ENCODE measurements around the gene TRIM17. TPM values are rescaled to one million over a fixed set of nuclear protein-coding genes. Genes with fewer than 3 reads are reported as not detected.

Gene TRIM17
- total RNA-seq, 4 donors from 2014 or later = not detected

- Histone ChIP-seq H3K4me1 (peaks cover 29 to 75% (median 60%) of the 10 kb centered on the region in 4 donors), H3K27ac (replicated peaks in 1 of 4) (peak overlapping the region in 3 of 4 donors; percentile 87 to 91 (median 88)), H3K36me3 (peaks cover 0 to 37% (median 18%) of the 10 kb centered on the region in 4 donors), H3K27me3 (no peaks in the 10 kb centered on the region), H3K4me3 (peak overlapping the region; percentile 87 to 99 (median 92)), H3K9me3 (no peaks in the 10 kb centered on the region)
- no peak for TF ChIP-seq POLR2A (IDR thresholded peaks at IDR 0.05; ENCODE audit: low read depth)
- no peak for TF ChIP-seq EP300 (IDR thresholded peaks at IDR 0.05)
- TF ChIP-seq CTCF (IDR thresholded peaks at IDR 0.05) = no peak
- TF ChIP-seq POLR2AphosphoS5 (IDR thresholded peaks at IDR 0.05) = no peak
- 36% methylated on average over 11 of the region's 11 CpGs for WGBS
- no peak for DNase-seq (ENCODE audit: extremely low spot score)
- intact Hi-C loops (cut with DNase I) = loop anchor here (5.0 to 10.0 kb wide), 3 partner anchors 82 to 273 kb away; partner anchors contain the start of gene RNF187
Measured at GRCh38 chr1:228405200-228405978, 11.3 kb downstream of the TRIM17 start.

GRCh38 chr1:228404107-228404720 is 12.4 kb downstream of the TRIM17 start:
- Histone ChIP-seq H3K27me3 (no peaks in the 10 kb centered on the region), H3K9me3 (no peaks in the 10 kb centered on the region), H3K27ac (replicated peaks in 1 of 4) (no peak overlapping the region), H3K4me1 (peaks cover 29 to 68% (median 57%) of the 10 kb centered on the region in 4 donors), H3K36me3 (peaks cover under 1 to 45% (median 28%) of the 10 kb centered on the region in 4 donors), H3K4me3 (peak overlapping the region in 1 of 4 donors; percentile 99)
- no peak for TF ChIP-seq CTCF (IDR thresholded peaks at IDR 0.05)
- no peak for TF ChIP-seq POLR2A (IDR thresholded peaks at IDR 0.05; ENCODE audit: low read depth)
- no peak for TF ChIP-seq POLR2AphosphoS5 (IDR thresholded peaks at IDR 0.05)
- no peak for TF ChIP-seq EP300 (IDR thresholded peaks at IDR 0.05)
- intact Hi-C loops (cut with DNase I) = loop anchor here (10.0 kb wide), 1 partner anchor 129 kb away; no protein-coding TSS in a partner anchor
- DNase-seq (ENCODE audit: extremely low spot score) = no peak
- 96% methylated on average over 3 of the region's 3 CpGs for WGBS

GRCh38 chr1:228403231-228403631 is 13.4 kb downstream of the TRIM17 start:
- Histone ChIP-seq H3K9me3 (no peaks in the 10 kb centered on the region), H3K36me3 (peaks cover 8 to 55% (median 38%) of the 10 kb centered on the region in 4 donors), H3K27ac (replicated peaks in 1 of 4) (no peak overlapping the region), H3K27me3 (no peaks in the 10 kb centered on the region), H3K4me1 (peaks cover 29 to 58% (median 50%) of the 10 kb centered on the region in 4 donors), H3K4me3 (no peak overlapping the region)
- no peak for DNase-seq (ENCODE audit: extremely low spot score)
- WGBS = 90% methylated on average over 9 of the region's 9 CpGs
- TF ChIP-seq EP300 (IDR thresholded peaks at IDR 0.05) (no peak), CTCF (IDR thresholded peaks at IDR 0.05) (no peak), POLR2AphosphoS5 (IDR thresholded peaks at IDR 0.05) (no peak), POLR2A (IDR thresholded peaks at IDR 0.05; ENCODE audit: low read depth) (no peak)
- intact Hi-C loops (cut with DNase I) = loop anchor here (10.0 kb wide), 1 partner anchor 128 kb away; no protein-coding TSS in a partner anchor

GRCh38 chr1:228402641-228403025 is 14.0 kb downstream of the TRIM17 start:
- H3K4me3 ChIP-seq = no peak overlapping the region
- TF ChIP-seq POLR2AphosphoS5 (IDR thresholded peaks at IDR 0.05) (no peak), EP300 (IDR thresholded peaks at IDR 0.05) (no peak), CTCF (IDR thresholded peaks at IDR 0.05) (no peak)
- intact Hi-C loops (cut with DNase I) = loop anchor here (10.0 kb wide), 1 partner anchor 128 kb away; no protein-coding TSS in a partner anchor
- DNase-seq (ENCODE audit: extremely low spot score) = no peak
- H3K36me3 ChIP-seq = peaks cover 14 to 61% (median 44%) of the 10 kb centered on the region in 4 donors
- H3K27me3 ChIP-seq = no peaks in the 10 kb centered on the region
- 93% methylated on average over 4 of the region's 5 CpGs for WGBS
- no peaks in the 10 kb centered on the region for H3K9me3 ChIP-seq
- H3K27ac ChIP-seq (replicated peaks in 1 of 4) = no peak overlapping the region
- H3K4me1 ChIP-seq = peaks cover 24 to 52% (median 44%) of the 10 kb centered on the region in 4 donors
